Skin of body (tissue), 2 donors: Measurements from ENCODE around the gene GDPD4. TPM values are rescaled to one million over a fixed set of nuclear protein-coding genes. Genes with fewer than 3 reads are reported as not detected.

ENCODE experiments used
- DNase-seq: peaks from one replicate; lab custom pipeline; 2025; lab: John Stamatoyannopoulos, UW
- total RNA-seq: library from RNA; depleted of rRNA; stranded (reverse); fragments of >200 nt; gene quantifications from one replicate; pipeline ENCODE4 v1.2.3, GENCODE V29; 2014

Gene GDPD4
- total RNA-seq, 1 donor from 2014 or later = 0.39 TPM

GRCh38 chr11:77176996-77177395 lies 124.5 kb downstream of the GDPD4 start:
- no peak for DNase-seq

- no peak for DNase-seq
Observed at GRCh38 chr11:77175869-77176539, 125.5 kb downstream of the GDPD4 start.

- DNase-seq = no peak
Observed at GRCh38 chr11:77175021-77175842, 126.3 kb downstream of the GDPD4 start.

GRCh38 chr11:77174559-77174958 lies 126.9 kb downstream of the GDPD4 start:
- no peak for DNase-seq

- DNase-seq = no peak
Observed at GRCh38 chr11:77173494-77173893, 128.0 kb downstream of the GDPD4 start.

- no peak for DNase-seq
Observed at GRCh38 chr11:77172666-77172982, 128.9 kb downstream of the GDPD4 start.

GRCh38 chr11:77171885-77172665 lies 129.4 kb downstream of the GDPD4 start:
- no peak for DNase-seq

- no peak for DNase-seq
Observed at GRCh38 chr11:77171254-77171653, 130.2 kb downstream of the GDPD4 start.

- no peak for DNase-seq
Observed at GRCh38 chr11:77170107-77170506, 131.4 kb downstream of the GDPD4 start.

GRCh38 chr11:77167791-77168190 lies 133.7 kb downstream of the GDPD4 start:
- no peak for DNase-seq

GRCh38 chr11:77167111-77167626 lies 134.3 kb downstream of the GDPD4 start:
- no peak for DNase-seq

Other genes with a start within 250 kb of the GDPD4 start
- 8.2 TPM for gene CAPN5, start 234.7 kb downstream of the GDPD4 start, total RNA-seq
- gene OMP, start 198.8 kb downstream of the GDPD4 start, total RNA-seq = not detected
- gene MYO7A, start 173.4 kb downstream of the GDPD4 start, total RNA-seq = 2.8 TPM
- gene PAK1, start 172.4 kb upstream of the GDPD4 start, total RNA-seq = 35.2 TPM